Pancreas (tissue), 10 donors: ENCODE data around the gene LRRC8D. TPM values are rescaled to one million over a fixed set of nuclear protein-coding genes. Genes with fewer than 3 reads are reported as not detected.
"Not testable (repeated sequence)": the region's sequence is repeated elsewhere in the genome, so short reads cannot be mapped to it uniquely, and the experiment has no call there.

Experiments
- ATAC-seq, 4 donors: fragments of 200-7000 bp; cut with Tn5 transposase; one replicate each; pipeline versions ENCODE4 v1.8.0 to v1.9.1; 2020; ENCODE audit warnings: mild to moderate bottlenecking in 4 of 4, moderate library complexity in 4 of 4
- DNase-seq, 6 donors: peaks; one replicate each; pipeline ENCODE4 v3.0.0-alpha.2; 2020
- FAIRE-seq: peaks from 2 replicates; lab custom pipeline; 2012; peaks lifted over from hg19 to GRCh38; lab: Jason Lieb, UNC
- H3K27ac ChIP-seq, 4 donors: fragments of 200-600 bp; sonication (generic); 1 replicate in 3 of 4; 2 replicates in 1 of 4; pipeline versions ENCODE4 v1.5.0 to v1.8.0; 2020
- H3K27me3 ChIP-seq, 4 donors: fragments of 200-600 bp; one replicate each; pipeline ENCODE4 v1.8.0; 2021
- H3K36me3 ChIP-seq, 3 donors: fragments of 200-600 bp; sonication (generic) in 1 of 3; one replicate each; pipeline versions ENCODE4 v1.5.0 to v1.8.0; 2020 to 2021
- H3K4me1 ChIP-seq, 3 donors: fragments of 200-600 bp; one replicate each; pipeline ENCODE4 v1.8.0; 2021
- H3K4me3 ChIP-seq, 4 donors: fragments of 200-600 bp; sonication (generic) in 2 of 4; one replicate each; pipeline versions ENCODE4 v1.5.0 to v1.8.0; 2020 to 2021
- H3K9me3 ChIP-seq, 4 donors: fragments of 200-600 bp; one replicate each; pipeline ENCODE4 v1.8.0; 2021
- CTCF ChIP-seq, 4 donors: fragments of 200-600 bp; sonication (generic) in 3 of 4; IDR thresholded peaks; one replicate each; pipeline versions ENCODE4 v1.5.0 to v1.8.0; 2021; ENCODE audit warnings: antibody characterized with exemption in 4 of 4
- WGBS, 2 donors: extraction: QIAGEN DNeasy Blood & Tissue Kit; methylation state at CpG; one replicate each; pipeline ENCODE4 v1.1.7; 2013; 5-methylcytosine and 5-hydroxymethylcytosine counted together
- intact Hi-C, 3 donors: fragments of 100-400 bp; cut with DNase I; formaldehyde crosslinking; loops; one replicate each; pipeline versions ENCODE4 v1.11.1 to v1.14.2; 2022
- polyA plus RNA-seq, 2 donors: library from polyadenylated mRNA; stranded (reverse); fragments of 200-250 nt; gene quantifications; one replicate each; pipeline ENCODE4 v1.2.3, GENCODE V29; 2013
- total RNA-seq, 6 donors: library from RNA; stranded (reverse); fragmentation: NEBNext Ultra II Directional in 4 of 6; extraction: Animal tissue kit (Norgen Biotek cat#: 25700) in 4 of 6; gene quantifications; one replicate each; pipeline versions ENCODE4 v1.2.1 to v1.2.4, GENCODE V29; 2021 to 2023
- donor health status: healthy with polysubstance abuse.
- donor health status: DM: no; HTN: no; CAD: no; lungs with moderate emphysema.
- donor health status: DM: no; HTN: no; CAD: no.
- donor health status: control.
- donor health status: control.
- donor health status: Bipolar disorder and iron deficiency.
- donor health status: DM: yes; HTN: yes; CAD: no.
- donor health status: DM: no; HTN: no; CAD: no.
- donor health status: DM: no; HTN: no; CAD: no.
- donor health status: DM: yes; HTN: yes; CAD: no.

Gene LRRC8D
- total and polyA plus RNA-seq, 8 donors = 3.8 to 27.1 (median 10.4) TPM

- 51 to 54% methylated on average over 5 of the region's 5 CpGs for WGBS, 2 donors
- Histone ChIP-seq H3K27ac (no peak overlapping the region), H3K36me3 (no peaks in the 10 kb centered on the region), H3K4me1 (no peaks in the 10 kb centered on the region), H3K4me3 (no peak overlapping the region), H3K9me3 (no peaks in the 10 kb centered on the region), H3K27me3 (no peaks in the 10 kb centered on the region)
- DNase-seq (no peak), FAIRE-seq (no peak), ATAC-seq (no peak)
- intact Hi-C loops = no loop called here
- no peak for TF ChIP-seq CTCF (IDR thresholded peaks at IDR 0.05)
Measured at GRCh38 chr1:89794406-89794805, 26.4 kb upstream of the LRRC8D start.

GRCh38 chr1:89795571-89795970, 25.3 kb upstream of the LRRC8D start:
- DNase-seq, FAIRE-seq, H3K9me3 ChIP-seq, H3K27ac ChIP-seq, H3K27me3 ChIP-seq, H3K4me1 ChIP-seq, H3K4me3 ChIP-seq, intact Hi-C loops, H3K36me3 ChIP-seq, ATAC-seq: not testable (repeated sequence)
- WGBS, 2 donors = 72 to 74% methylated on average over 3 to 4 of the region's 4 CpGs

GRCh38 chr1:89797876-89798275, 23.0 kb upstream of the LRRC8D start:
- H3K9me3 ChIP-seq, intact Hi-C loops, ATAC-seq, H3K27ac ChIP-seq, H3K27me3 ChIP-seq, H3K36me3 ChIP-seq, DNase-seq, H3K4me3 ChIP-seq, FAIRE-seq, H3K4me1 ChIP-seq: not testable (repeated sequence)
- WGBS, 2 donors = 95 to 99% methylated on average over 11 to 32 of the region's 32 CpGs

- Histone ChIP-seq H3K4me1 (no peaks in the 10 kb centered on the region), H3K27ac (no peak overlapping the region), H3K36me3 (no peaks in the 10 kb centered on the region), H3K4me3 (no peak overlapping the region), H3K9me3 (no peaks in the 10 kb centered on the region), H3K27me3 (no peaks in the 10 kb centered on the region)
- TF ChIP-seq CTCF (IDR thresholded peaks at IDR 0.05) = no peak
- WGBS, 2 donors = 87 to 88% methylated on average over 4 of the region's 4 CpGs
- FAIRE-seq (no peak), ATAC-seq (no peak), DNase-seq (no peak)
- intact Hi-C loops = no loop called here
Measured at GRCh38 chr1:89799495-89799894, 21.3 kb upstream of the LRRC8D start.

- 64 to 81% methylated on average over 4 of the region's 4 CpGs for WGBS, 2 donors
Measured at GRCh38 chr1:89800022-89800655, 20.7 kb upstream of the LRRC8D start.

More at GRCh38 chr1:89800022-89800655, 20.7 kb upstream of the LRRC8D start:
- intact Hi-C loops = loop anchor here in 2 of 3 donors (5.0 to 10.0 kb wide), 2 partner anchors 185 to 187 kb away; no protein-coding TSS in a partner anchor
- Histone ChIP-seq H3K4me3 (no peak overlapping the region), H3K27ac (no peak overlapping the region), H3K36me3 (no peaks in the 10 kb centered on the region), H3K9me3 (no peaks in the 10 kb centered on the region), H3K27me3 (no peaks in the 10 kb centered on the region), H3K4me1 (no peaks in the 10 kb centered on the region)
- TF ChIP-seq CTCF (IDR thresholded peaks at IDR 0.05) = no peak
- ATAC-seq = no peak
- no peak for DNase-seq
- FAIRE-seq = no peak
